Measurements from ENCODE around the gene RAB11A. TPM values are rescaled to one million over a fixed set of nuclear protein-coding genes. Genes with fewer than 3 reads are reported as not detected.

The RAB11A gene
- total RNA-seq, 1 donor from 2014 or later: 192 TPM

DNA sequence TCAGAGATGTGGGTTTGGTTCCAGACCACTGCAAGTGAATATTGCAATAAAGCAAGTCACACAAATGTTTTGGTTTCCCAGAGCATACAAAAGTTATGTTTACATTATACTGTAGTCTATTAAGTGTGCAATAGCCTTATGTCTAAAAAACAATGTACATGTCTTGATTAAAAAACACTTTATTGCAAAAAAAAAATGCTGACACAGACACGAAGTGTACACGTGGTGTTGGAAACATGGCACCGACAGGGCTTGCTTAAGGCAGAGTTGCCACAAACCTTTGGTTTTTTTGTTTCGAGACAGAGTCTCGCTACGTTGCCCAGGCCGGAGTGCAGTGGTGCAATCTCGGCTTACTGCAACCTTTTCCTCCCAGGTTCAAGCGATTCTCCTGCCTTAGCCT lies 50.1 kb downstream of the RAB11A start:
- Histone ChIP-seq H3K4me1 (peaks cover 0 to 6% of the 10 kb centered on the region in 2 donors), H3K27ac (no peak overlapping the region), H3K4me3 (no peak overlapping the region), H3K27me3 (no peaks in the 10 kb centered on the region), H3K9me3 (no peaks in the 10 kb centered on the region), H3K36me3 (no peaks in the 10 kb centered on the region)
- no peak for DNase-seq (ENCODE audit: low spot score in 2 of 2)
- TF ChIP-seq, protein P1, sequence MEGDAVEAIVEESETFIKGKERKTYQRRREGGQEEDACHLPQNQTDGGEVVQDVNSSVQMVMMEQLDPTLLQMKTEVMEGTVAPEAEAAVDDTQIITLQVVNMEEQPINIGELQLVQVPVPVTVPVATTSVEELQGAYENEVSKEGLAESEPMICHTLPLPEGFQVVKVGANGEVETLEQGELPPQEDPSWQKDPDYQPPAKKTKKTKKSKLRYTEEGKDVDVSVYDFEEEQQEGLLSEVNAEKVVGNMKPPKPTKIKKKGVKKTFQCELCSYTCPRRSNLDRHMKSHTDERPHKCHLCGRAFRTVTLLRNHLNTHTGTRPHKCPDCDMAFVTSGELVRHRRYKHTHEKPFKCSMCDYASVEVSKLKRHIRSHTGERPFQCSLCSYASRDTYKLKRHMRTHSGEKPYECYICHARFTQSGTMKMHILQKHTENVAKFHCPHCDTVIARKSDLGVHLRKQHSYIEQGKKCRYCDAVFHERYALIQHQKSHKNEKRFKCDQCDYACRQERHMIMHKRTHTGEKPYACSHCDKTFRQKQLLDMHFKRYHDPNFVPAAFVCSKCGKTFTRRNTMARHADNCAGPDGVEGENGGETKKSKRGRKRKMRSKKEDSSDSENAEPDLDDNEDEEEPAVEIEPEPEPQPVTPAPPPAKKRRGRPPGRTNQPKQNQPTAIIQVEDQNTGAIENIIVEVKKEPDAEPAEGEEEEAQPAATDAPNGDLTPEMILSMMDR (IDR thresholded peaks at IDR 0.05): no peak
- intact Hi-C loops (cut with DNase I): loop anchor here (5.0 kb wide), 1 partner anchor 368 kb away; no protein-coding TSS in a partner anchor

DNA sequence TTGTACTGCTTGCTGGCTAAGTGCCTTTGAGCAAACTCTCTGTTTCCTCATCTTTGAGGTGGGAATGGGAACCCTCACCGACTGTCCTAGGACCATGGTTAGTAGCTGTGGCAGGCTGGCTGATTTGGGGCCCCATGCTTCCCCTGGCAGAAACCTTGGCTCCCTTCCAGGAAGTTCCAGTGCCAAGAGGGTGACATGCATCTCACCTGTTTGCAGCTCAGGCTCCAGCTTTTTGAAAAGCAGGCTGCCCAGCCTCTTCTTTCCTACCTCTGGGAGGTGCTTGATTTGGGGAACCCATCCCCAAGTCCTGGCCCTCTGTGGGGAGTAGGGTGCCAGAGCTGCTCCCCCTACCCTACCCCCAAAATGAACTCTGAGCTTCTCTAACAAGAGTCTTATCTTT lies 50.8 kb downstream of the RAB11A start:
- Histone ChIP-seq H3K4me3 (no peak overlapping the region), H3K9me3 (no peaks in the 10 kb centered on the region), H3K36me3 (no peaks in the 10 kb centered on the region), H3K27me3 (no peaks in the 10 kb centered on the region), H3K27ac (no peak overlapping the region), H3K4me1 (peaks cover 0 to 6% of the 10 kb centered on the region in 2 donors)
- DNase-seq (ENCODE audit: low spot score in 2 of 2): no peak
- intact Hi-C loops (cut with DNase I): no loop called here
- TF ChIP-seq, protein P1 (IDR thresholded peaks at IDR 0.05): no peak

DNA sequence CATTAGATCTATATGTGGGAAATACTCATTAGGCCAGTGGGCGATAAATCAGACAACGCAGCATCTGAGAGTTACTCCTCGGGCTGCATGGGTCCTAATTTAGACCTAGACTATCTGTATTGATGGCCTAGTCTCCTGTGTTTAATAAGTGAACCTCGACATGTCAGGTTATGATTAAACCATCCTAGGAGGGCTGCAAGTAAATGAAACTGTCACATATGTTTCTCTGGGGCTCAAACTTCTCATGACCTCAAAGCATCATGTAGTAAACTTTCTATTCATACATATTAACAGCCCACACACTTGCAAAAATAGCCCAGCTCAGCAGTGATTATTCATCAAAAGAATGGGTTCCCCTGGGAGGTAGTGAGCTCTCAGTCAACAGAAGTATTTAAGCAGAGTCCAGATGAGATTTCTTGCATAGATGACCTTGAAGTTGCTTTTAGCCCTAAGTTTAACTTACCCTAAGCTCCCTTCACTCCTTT lies 51.6 kb downstream of the RAB11A start:
- H3K9me3 ChIP-seq: no peaks in the 10 kb centered on the region
- peaks cover 0 to 6% of the 10 kb centered on the region in 2 donors for H3K4me1 ChIP-seq
- intact Hi-C loops (cut with DNase I): no loop called here
- no peak overlapping the region for H3K4me3 ChIP-seq
- no peaks in the 10 kb centered on the region for H3K36me3 ChIP-seq
- no peaks in the 10 kb centered on the region for H3K27me3 ChIP-seq
- TF ChIP-seq, protein P1 (IDR thresholded peaks at IDR 0.05): no peak
- no peak overlapping the region for H3K27ac ChIP-seq
- no peak for DNase-seq (ENCODE audit: low spot score in 2 of 2)

DNA sequence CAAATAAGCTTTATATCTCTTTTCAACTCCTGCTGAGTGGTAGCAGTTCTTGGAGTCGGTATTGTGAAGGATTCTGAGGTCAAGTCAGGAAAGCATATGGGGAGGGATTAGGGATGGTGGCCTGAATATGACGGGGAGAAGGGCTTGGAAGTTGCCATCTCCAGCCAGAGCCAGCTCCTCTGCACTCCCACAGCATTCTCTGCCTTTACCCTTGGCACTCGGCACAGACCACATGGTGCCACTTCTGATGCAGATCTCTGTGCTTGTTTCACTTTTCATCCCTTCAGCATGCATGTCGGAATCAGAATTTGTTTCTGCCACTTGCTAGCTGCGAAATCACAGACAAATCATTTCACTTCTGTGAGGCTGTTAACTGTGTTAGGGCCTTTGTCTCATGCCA lies 52.5 kb downstream of the RAB11A start:
- H3K4me1 ChIP-seq: peaks cover 0 to under 1% of the 10 kb centered on the region in 2 donors
- H3K9me3 ChIP-seq: no peaks in the 10 kb centered on the region
- TF ChIP-seq, protein P1 (IDR thresholded peaks at IDR 0.05): no peak
- no peak overlapping the region for H3K4me3 ChIP-seq
- DNase-seq (ENCODE audit: low spot score in 2 of 2): no peak
- H3K27ac ChIP-seq: no peak overlapping the region
- intact Hi-C loops (cut with DNase I): no loop called here
- no peaks in the 10 kb centered on the region for H3K36me3 ChIP-seq
- H3K27me3 ChIP-seq: no peaks in the 10 kb centered on the region

DNA sequence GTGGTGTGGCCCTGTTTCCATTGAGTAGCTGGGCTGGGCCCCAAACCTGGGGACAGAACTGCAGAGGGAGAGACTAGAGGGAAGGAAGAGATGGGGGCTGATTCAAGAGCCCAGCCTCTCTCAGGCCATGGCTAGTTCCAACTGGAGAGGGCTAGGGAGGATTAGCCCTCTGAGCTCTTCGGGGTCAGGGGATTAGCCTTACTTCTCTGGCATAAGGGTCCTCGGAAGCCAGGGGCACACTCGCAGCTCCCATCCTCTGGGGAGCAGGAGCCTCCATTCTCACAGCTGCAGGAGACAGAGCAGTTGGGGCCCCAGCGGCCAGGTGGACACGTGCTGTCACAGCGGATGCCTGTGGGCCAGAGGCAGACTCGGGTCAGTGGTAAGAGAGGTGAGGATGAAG lies 53.3 kb downstream of the RAB11A start:
- intact Hi-C loops (cut with DNase I): no loop called here
- TF ChIP-seq, protein P1 (IDR thresholded peaks at IDR 0.05): no peak
- no peaks in the 10 kb centered on the region for H3K9me3 ChIP-seq
- H3K4me3 ChIP-seq: no peak overlapping the region
- H3K36me3 ChIP-seq: no peaks in the 10 kb centered on the region
- H3K4me1 ChIP-seq: no peaks in the 10 kb centered on the region
- H3K27ac ChIP-seq: no peak overlapping the region
- no peak for DNase-seq (ENCODE audit: low spot score in 2 of 2)
- H3K27me3 ChIP-seq: no peaks in the 10 kb centered on the region

DNA sequence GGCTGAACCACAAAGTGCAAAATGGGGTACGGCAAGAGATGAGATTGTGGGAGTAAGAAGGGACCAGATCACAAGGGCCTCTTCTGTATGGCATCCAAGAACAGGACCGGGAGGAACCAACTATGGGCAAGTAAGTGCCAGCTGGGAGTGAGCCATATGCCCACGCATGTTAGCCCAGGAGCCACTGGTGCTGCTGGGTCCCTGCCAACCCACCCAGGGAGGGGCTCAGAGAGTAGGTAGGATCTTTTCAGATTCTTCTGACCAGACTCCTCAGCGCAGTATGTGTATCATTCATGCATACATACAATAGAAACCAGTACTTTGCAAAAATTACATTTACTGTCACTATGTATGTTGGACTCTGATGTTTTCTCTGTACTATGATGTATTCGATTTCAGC lies 54.0 kb downstream of the RAB11A start:
- H3K4me1 ChIP-seq: no peaks in the 10 kb centered on the region
- H3K9me3 ChIP-seq: no peaks in the 10 kb centered on the region
- no peak overlapping the region for H3K27ac ChIP-seq
- no peaks in the 10 kb centered on the region for H3K27me3 ChIP-seq
- no peaks in the 10 kb centered on the region for H3K36me3 ChIP-seq
- no peak for DNase-seq (ENCODE audit: low spot score in 2 of 2)
- H3K4me3 ChIP-seq: no peak overlapping the region
- intact Hi-C loops (cut with DNase I): no loop called here
- TF ChIP-seq, protein P1 (IDR thresholded peaks at IDR 0.05): no peak

Measured in ascending aorta (tissue), 2 donors.